GM18951 (cell line): ENCODE measurements around the gene POU2F1.

Experiments
- POLR2A ChIP-seq: IDR thresholded peaks from 4 replicates; pipeline ENCODE4 v1.6.1; 2011; ENCODE audit warnings: mild to moderate bottlenecking; ENCODE audit not compliant: insufficient read length, insufficient read depth; ENCODE audit errors: extremely low read depth
- in situ Hi-C: fragments of 300-500 bp; cut with MboI; formaldehyde crosslinking; loops from one replicate; pipeline ENCODE4 v1.12.0; 2022; ENCODE audit warnings: low sequenced_read_pairs, mixed read lengths, inconsistent platforms; ENCODE audit not compliant: unreplicated experiment

Gene POU2F1

DNA sequence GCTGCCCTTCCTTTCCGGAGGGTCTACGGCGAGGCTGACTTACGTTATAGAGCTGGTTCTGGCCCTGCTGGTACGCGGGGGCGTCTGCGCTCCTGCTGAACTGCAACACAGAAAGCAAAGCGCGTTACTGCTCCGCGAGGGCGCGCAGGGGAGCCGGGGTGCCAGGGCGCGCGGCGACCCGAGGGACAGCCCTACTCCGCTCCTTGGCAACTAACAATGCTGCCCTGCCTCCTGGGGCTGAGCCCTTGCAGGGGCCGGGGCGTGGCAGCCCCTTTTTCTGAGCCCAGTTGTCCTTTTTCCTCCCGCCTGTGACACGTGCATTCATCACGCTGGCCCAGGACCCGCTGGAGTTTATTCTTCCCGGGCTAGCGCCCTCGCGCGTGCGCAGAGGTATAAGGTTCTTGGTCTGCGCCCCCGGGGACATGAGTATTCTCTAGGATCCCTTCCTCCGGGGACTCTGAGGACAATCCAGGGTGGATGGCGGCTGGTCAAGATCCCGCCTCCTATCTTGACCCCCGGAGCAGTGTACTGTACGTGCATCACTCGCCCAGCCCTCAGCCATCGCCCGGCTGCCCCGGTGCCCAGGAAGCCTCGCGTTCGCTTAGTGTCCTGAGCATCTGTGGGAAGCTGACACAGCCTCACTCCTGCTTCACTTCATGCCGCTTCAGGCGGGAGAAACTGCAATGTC is 218.8 kb downstream of the POU2F1 start:
- TF ChIP-seq POLR2A, result no peak
- in situ Hi-C loops, result loop anchor here (10.0 kb wide), 1 partner anchor 175 kb away; no protein-coding TSS in a partner anchor

DNA sequence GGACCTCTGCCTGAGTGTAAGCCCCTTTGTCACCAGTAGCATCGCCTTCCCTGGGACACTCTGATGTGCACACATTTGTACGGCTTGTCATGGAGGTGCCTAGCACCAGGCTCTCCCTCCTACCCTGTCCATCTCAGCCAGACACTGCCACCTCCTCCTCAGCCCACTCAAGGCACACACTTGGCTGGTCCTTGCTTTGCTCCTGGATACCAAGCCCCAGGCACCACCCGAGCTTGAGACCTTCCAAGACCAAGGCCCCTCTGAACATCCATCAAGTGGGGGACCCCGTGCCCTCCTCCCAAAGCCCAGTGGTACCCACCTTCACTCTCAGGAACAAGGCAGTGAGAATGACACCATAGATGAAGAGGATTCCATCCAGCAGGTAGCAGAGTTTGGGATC is 219.7 kb downstream of the POU2F1 start:
- no peak for TF ChIP-seq POLR2A
- in situ Hi-C loops, result loop anchor here (10.0 kb wide), 1 partner anchor 376 kb away; no protein-coding TSS in a partner anchor

DNA sequence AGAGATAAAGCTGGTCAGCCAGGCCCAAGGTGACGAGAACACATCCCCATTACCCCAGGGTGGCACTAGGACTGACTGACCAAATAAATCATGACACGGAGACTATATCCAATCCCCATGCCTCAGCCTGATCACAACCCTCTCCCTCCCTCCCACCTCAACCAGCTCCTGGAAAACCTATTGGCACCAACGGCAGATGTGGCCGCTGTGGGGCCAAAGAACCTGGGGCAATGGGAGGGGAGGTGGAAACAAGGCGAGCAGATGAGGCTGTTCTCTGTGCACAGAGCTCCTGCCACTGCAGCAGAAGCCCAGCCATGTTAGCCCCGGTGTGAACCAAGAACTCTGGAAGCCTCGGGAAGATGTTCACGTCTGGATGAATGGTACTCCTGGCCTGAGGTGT is 220.1 kb downstream of the POU2F1 start:
- no peak for TF ChIP-seq POLR2A
- in situ Hi-C loops, result loop anchor here (10.0 kb wide), 1 partner anchor 376 kb away; no protein-coding TSS in a partner anchor

DNA sequence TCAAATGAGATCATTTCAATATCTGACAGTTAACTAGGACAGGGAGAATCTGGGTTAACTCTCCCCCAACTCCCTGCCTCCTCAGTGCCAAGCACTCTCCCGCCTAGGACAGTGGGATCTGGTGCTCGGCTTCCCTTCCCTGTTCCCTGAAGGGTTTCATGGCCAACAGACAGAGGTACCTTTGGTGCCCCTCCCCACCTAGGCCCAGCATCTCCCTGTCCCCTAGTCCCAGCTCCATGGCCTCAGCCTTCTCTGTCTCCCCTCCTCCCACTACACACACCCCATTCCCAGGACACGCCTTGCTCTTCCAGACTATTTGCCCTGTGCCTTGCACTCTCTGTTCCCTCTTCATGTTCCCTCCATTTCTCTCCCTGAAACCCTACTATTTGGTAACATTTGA is 220.5 kb downstream of the POU2F1 start:
- TF ChIP-seq POLR2A, result no peak
- in situ Hi-C loops, result loop anchor here (10.0 kb wide), 1 partner anchor 376 kb away; no protein-coding TSS in a partner anchor

DNA sequence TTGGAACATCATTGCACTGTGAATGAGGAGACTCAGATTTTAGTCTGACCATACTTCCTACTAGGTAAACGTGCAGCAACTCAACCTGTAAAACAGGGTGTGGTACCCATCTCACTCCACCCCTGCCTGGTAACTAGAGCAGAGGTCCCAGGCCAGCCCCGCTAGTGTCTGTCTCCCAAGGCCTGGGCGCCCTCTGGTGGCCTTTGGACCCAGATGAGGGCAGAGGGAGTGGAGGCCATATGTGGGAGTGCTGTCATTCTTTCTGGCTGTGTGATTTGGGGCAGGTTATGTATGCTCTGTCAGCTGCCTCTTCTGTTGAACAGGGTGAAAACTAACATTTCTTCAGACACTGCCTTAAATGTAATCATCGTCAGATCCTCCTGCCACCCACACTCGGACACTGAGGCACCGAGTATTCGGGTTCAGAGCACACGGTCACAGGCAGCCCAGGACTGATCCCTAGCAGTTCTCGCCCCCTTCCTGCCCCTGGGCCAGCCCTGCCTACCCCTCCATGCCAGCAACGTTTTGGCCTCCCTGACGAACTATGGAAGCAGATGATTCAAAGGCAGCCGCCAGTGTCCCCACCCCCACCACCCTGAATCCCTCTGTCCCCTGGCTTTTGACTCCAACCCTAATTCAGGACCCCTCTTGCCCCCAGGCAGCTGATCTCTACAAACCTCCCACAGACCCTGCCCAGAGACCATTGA is 221.6 kb downstream of the POU2F1 start:
- in situ Hi-C loops, result loop anchor here (10.0 kb wide), 1 partner anchor 377 kb away; no protein-coding TSS in a partner anchor
- no peak for TF ChIP-seq POLR2A

DNA sequence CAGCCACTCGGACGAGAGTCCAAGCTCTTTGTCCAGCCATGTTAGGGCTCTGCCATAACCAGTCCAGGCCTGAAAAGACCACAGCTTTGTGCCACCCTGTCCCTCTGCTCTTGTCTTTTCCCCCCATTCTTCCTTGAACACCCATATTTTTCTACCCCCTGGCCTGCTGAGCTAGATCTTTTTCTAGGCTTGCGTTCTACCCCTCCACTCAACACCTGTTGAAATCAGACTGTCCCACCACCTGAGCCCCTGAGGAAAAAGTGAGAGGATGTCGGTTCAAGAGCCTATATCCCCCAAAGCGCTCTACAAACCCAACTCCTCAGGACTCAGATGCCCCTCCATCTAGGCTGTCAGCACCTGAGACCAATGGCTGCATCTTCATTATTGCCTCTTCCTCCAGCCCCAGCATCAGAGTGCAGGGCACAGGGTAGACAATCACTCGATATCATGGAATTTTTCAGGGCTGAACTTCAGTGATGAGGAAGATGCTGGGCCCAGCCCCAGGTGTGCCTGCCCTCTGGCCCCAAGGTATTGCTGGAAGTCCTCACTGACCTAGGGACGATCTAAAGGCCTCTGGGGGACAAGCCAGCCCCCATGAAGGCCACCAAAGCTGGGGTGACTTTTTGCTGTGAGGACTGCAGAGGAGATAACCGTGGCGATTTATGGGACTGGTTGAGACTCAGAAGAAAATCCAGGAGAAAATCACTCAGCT is 222.3 kb downstream of the POU2F1 start:
- in situ Hi-C loops, result loop anchor here (10.0 kb wide), 1 partner anchor 378 kb away; no protein-coding TSS in a partner anchor
- no peak for TF ChIP-seq POLR2A

DNA sequence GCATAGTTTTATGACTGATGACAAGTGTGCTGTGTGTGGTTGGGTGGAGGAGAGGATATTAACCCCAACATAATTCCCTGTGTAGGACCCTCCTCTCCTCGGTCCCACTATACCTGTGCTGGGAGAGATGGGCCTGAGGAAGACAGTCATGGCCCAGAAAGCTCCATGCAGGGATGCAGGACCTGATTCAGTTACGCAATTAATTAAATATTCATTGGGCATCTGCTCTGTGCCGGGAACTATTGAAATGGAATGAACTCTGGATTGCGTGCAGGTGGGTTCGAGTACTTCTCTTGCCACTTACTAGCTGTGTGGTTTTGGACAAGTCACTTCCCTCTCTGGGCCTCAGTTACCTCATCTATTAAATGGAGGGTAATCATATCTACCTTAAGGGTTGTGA is 223.1 kb downstream of the POU2F1 start:
- in situ Hi-C loops, result loop anchor here (10.0 kb wide), 1 partner anchor 379 kb away; no protein-coding TSS in a partner anchor
- TF ChIP-seq POLR2A, result no peak

DNA sequence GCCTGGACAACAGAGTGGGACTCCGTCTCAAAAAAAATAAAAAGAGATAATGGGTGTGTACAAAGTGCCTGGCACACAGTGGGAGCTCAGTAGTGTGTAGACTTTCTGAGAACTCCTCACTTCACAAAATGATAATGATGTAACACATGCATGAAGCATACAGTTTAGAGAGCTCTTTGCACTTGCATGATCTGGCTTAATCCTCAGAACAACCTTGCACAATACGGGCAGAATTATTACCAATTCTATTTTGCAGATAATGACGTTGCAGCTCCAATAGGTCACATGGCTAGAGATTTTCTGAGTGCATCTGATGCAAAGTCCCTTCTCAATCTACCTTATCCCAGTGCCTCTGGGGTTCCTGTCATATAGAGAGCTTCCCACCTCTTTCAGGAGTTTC is 226.3 kb downstream of the POU2F1 start:
- in situ Hi-C loops, result loop anchor here (10.0 kb wide), 1 partner anchor 382 kb away; no protein-coding TSS in a partner anchor
- TF ChIP-seq POLR2A, result no peak

DNA sequence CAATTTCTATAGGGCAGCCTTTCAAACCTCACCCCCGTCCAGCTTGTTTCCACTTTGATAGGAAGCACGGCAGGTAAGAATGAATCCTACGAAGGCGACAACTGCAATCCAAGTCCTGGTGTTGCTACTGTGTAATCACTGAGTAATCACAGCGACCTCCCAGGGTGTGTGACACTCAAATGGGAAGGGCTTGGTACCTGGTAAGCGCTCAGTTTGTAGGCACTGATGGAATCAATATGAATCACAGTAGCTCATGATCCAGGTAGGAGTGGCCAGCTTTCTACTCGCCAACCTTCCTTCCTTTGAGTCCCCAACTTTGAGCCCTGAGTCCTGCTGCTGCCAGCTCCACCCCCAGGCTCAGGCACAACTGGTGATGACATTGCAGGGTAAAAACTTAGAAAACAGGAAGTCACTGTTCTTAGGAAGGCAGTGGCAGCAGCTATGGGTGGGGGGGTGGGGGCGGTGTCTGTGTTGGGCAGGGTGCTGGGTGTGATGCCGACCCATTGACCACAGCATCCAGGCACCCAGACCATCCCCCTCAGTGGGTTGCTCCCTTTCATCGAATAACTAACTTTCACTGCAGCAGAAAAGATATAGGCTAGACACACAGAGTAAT is 226.9 kb downstream of the POU2F1 start:
- in situ Hi-C loops, result loop anchor here (10.0 kb wide), 1 partner anchor 383 kb away; no protein-coding TSS in a partner anchor
- TF ChIP-seq POLR2A, result no peak

DNA sequence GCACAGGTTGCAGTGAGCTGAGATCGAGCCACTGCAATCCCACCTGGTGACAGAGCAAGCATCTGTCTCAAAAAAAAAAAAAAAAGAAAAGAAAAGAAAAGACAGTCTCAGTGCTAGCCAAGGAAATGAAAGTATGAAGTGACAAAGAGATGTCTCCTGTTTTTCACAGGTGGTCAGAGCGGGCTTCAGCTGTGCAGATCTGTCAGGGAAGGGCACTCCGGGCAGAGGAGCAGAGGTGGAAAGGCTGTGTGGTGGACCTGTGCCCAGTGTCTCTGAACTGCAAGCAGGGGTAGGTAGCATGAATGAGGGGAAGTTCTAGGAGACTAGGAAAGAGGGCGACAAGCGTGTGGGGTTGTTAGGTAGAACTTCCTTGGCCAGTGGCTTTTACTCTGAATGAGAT is 230.2 kb downstream of the POU2F1 start:
- in situ Hi-C loops, result no loop called here
- no peak for TF ChIP-seq POLR2A

DNA sequence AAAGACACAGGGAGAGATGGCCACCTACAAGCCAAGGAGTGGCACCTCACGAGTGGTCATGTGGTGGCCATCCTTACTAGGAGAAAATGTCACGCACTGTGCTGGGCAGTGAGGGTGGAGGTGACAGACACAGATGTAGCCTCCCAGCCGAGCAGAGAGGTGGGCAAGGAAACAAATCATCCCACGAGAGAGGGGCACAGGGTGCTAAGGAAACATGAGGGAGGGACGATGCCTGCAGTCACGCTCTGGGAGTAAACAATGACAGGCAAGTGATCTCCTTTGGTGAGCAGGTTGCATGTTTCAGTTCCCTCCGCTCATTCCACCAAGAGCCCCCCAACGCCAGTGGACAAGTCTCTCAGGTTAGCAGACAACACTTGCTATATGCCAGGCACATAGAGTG is 231.8 kb downstream of the POU2F1 start:
- in situ Hi-C loops, result no loop called here
- no peak for TF ChIP-seq POLR2A

DNA sequence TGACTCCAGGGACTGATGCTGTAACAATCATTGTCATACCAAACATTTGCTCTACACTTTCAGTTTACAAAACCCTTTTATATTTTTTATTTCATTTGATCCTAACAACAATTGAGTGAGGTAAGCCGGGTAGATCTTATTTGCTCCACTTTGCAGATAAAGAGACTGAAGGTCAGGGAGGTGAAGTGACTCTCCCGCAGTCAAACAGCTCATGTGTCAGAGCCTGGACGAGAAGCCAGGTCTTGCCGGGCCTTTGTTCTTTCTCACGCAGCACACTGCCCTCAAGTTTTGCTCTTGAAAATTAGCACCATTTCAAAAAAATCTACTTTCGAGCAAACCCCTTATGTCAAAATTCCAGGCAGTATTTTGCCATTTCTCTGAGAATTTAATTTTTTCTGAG is 232.4 kb downstream of the POU2F1 start:
- in situ Hi-C loops, result no loop called here
- TF ChIP-seq POLR2A, result no peak
